DND-41 (cell line): ENCODE data around the gene OR51B4.

Experiments
- ATAC-seq: fragments of 200-7000 bp; cut with Tn5 transposase; 3 replicates; pipeline ENCODE4 v1.9.1; 2021; ENCODE audit warnings: low read depth; ENCODE audit not compliant: insufficient read depth
- DNase-seq: peaks from one replicate; pipeline ENCODE4 v3.0.0-alpha.2; 2020
- H2AFZ ChIP-seq: 2 replicates; pipeline ENCODE4 v1.6.0; 2012; ENCODE audit warnings: low read depth, low read length
- H3K27ac ChIP-seq: 2 replicates; pipeline ENCODE4 v1.5.1; 2012; ENCODE audit warnings: low read length, inconsistent platforms
- H3K27me3 ChIP-seq: fragments of 200-600 bp; sonication (generic); 2 replicates; pipeline ENCODE4 v1.6.0; 2012; ENCODE audit warnings: low read length, mild to moderate bottlenecking, inconsistent platforms; ENCODE audit not compliant: insufficient read depth, poor library complexity
- H3K36me3 ChIP-seq: 2 replicates; pipeline ENCODE4 v1.5.1; 2012; ENCODE audit warnings: low read length, inconsistent platforms; ENCODE audit not compliant: insufficient read depth
- H3K4me1 ChIP-seq: 2 replicates; pipeline ENCODE4 v1.5.1; 2012; ENCODE audit warnings: mild to moderate bottlenecking, low read length; ENCODE audit not compliant: insufficient read depth
- H3K4me2 ChIP-seq: 2 replicates; pipeline ENCODE4 v1.6.0; 2012; ENCODE audit warnings: mild to moderate bottlenecking, moderate library complexity, low read length, inconsistent platforms; ENCODE audit not compliant: insufficient read depth
- H3K4me3 ChIP-seq, 2 experiments: fragments of 200-600 bp in 1 of 2; shearing (Covaris generic) in 1 of 2; 2 replicates each; pipeline ENCODE4 v1.5.1; 2012 to 2016; ENCODE audit warnings: inconsistent platforms in 2 of 2, low read length in 2 of 2, mild to moderate bottlenecking in 2 of 2, low read depth in 1 of 2, moderate library complexity in 1 of 2
- H3K79me2 ChIP-seq: 2 replicates; pipeline ENCODE4 v1.6.0; 2012; ENCODE audit warnings: low read length, inconsistent platforms; ENCODE audit not compliant: insufficient read depth
- H3K9ac ChIP-seq: 2 replicates; pipeline ENCODE4 v1.6.0; 2012; ENCODE audit warnings: low read depth, mild to moderate bottlenecking, inconsistent platforms, low read length, moderate library complexity
- H3K9me3 ChIP-seq: 2 replicates; pipeline ENCODE4 v1.5.1; 2012; ENCODE audit warnings: low read length, moderate library complexity, mild to moderate bottlenecking, inconsistent platforms; ENCODE audit not compliant: insufficient read depth, severe bottlenecking
- H4K20me1 ChIP-seq: 2 replicates; pipeline ENCODE4 v1.6.0; 2012; ENCODE audit warnings: low read length; ENCODE audit not compliant: insufficient read depth
- CTCF ChIP-seq: IDR thresholded peaks from 2 replicates; pipeline ENCODE4 v1.5.1; 2012; ENCODE audit warnings: borderline replicate concordance, low read length, moderate library complexity, mild to moderate bottlenecking; ENCODE audit not compliant: poor library complexity, severe bottlenecking; ENCODE audit errors: extremely low read depth
- EZH2 ChIP-seq: IDR thresholded peaks from 3 replicates; pipeline ENCODE4 v1.6.1; 2012; ENCODE audit warnings: borderline replicate concordance, low read depth, mild to moderate bottlenecking, moderate library complexity, low read length, inconsistent platforms; ENCODE audit not compliant: severe bottlenecking

OR51B4 gene

GRCh38 chr11:5301846-5302245, at the start of gene OR51B4:
Gene OR51B4, minus strand, starts transcription at chr11:5301946. Its CDS starts 0 bp downstream, at chr11:5301946.
- ATAC-seq (no peak), DNase-seq (no peak)
- Histone ChIP-seq H3K4me3 (no peak within 1 kb of the TSS), H3K4me2 (no peak within 1 kb of the TSS), H3K79me2 (no peaks in the 10 kb centered on the region), H3K4me1 (no peaks in the 10 kb centered on the region), H4K20me1 (no peaks in the 10 kb centered on the region), H3K9ac (no peak within 1 kb of the TSS), H3K9me3 (no peaks in the 10 kb centered on the region), H3K36me3 (no peaks in the 10 kb centered on the region), H3K27ac (no peak within 1 kb of the TSS), H3K27me3 (peaks cover 6% of the 10 kb centered on the region), H2AFZ (no peak within 1 kb of the TSS)
- TF ChIP-seq EZH2 (no peak), CTCF (no peak)

- Histone ChIP-seq H3K79me2 (no peaks in the 10 kb centered on the region), H3K9me3 (no peaks in the 10 kb centered on the region), H3K27me3 (no peaks in the 10 kb centered on the region), H3K36me3 (no peaks in the 10 kb centered on the region), H3K9ac (no peak within 1 kb of the TSS), H3K4me2 (no peak within 1 kb of the TSS), H3K27ac (no peak within 1 kb of the TSS), H4K20me1 (no peaks in the 10 kb centered on the region), H3K4me3 (no peak within 1 kb of the TSS), H3K4me1 (no peaks in the 10 kb centered on the region), H2AFZ (no peak within 1 kb of the TSS)
- DNase-seq (no peak), ATAC-seq (no peak)
- no peak for TF ChIP-seq CTCF
- TF ChIP-seq EZH2 = no peak
These were observed 49.5 kb upstream of the OR51B4 start, which contains the start of gene OR51B6 for GRCh38 chr11:5351208-5351607. Gene OR51B6, plus strand, starts transcription at chr11:5351508. Its CDS starts 0 bp downstream, at chr11:5351508.

GRCh38 chr11:5349550-5349949, 47.8 kb upstream of the OR51B4 start:
- Histone ChIP-seq H2AFZ (no peak overlapping the region), H3K36me3 (no peaks in the 10 kb centered on the region), H3K9me3 (no peaks in the 10 kb centered on the region), H3K79me2 (no peaks in the 10 kb centered on the region), H3K9ac (no peak overlapping the region), H3K27ac (no peak overlapping the region), H3K4me1 (no peaks in the 10 kb centered on the region), H3K27me3 (no peaks in the 10 kb centered on the region), H3K4me2 (no peak overlapping the region), H3K4me3 (no peak overlapping the region), H4K20me1 (no peaks in the 10 kb centered on the region)
- DNase-seq = no peak
- ATAC-seq = no peak
- TF ChIP-seq EZH2 = no peak
- no peak for TF ChIP-seq CTCF

- no peak overlapping the region for H2AFZ ChIP-seq
- no peaks in the 10 kb centered on the region for H3K27me3 ChIP-seq
- DNase-seq = no peak
- no peak overlapping the region for H3K4me2 ChIP-seq
- H3K79me2 ChIP-seq = no peaks in the 10 kb centered on the region
- ATAC-seq = no peak
- H3K9me3 ChIP-seq = no peaks in the 10 kb centered on the region
- no peak overlapping the region for H3K9ac ChIP-seq
- H3K27ac ChIP-seq = no peak overlapping the region
- no peaks in the 10 kb centered on the region for H3K36me3 ChIP-seq
- TF ChIP-seq EZH2 = no peak
- H3K4me3 ChIP-seq = no peak overlapping the region
- H3K4me1 ChIP-seq = no peaks in the 10 kb centered on the region
- H4K20me1 ChIP-seq = no peaks in the 10 kb centered on the region
These were observed 46.9 kb upstream of the OR51B4 start for GRCh38 chr11:5348551-5349194.
